Psoas muscle (tissue), 8 donors: ENCODE results near the gene XG. TPM values are rescaled to one million over a fixed set of nuclear protein-coding genes. Genes with fewer than 3 reads are reported as not detected.
"Not testable (repeated sequence)": the region's sequence is repeated elsewhere in the genome, so short reads cannot be mapped to it uniquely, and the experiment has no call there.

Experiments
- ATAC-seq, 4 donors: fragments of 200-7000 bp; cut with Tn5 transposase; one replicate each; pipeline ENCODE4 v1.9.1; 2020; ENCODE audit warnings: moderate library complexity in 3 of 4, mild to moderate bottlenecking in 2 of 4
- DNase-seq, 2 donors: peaks; one replicate each; pipeline ENCODE4 v3.0.0-alpha.2; 2020
- H3K27ac ChIP-seq: fragments of 200-600 bp; one replicate; pipeline ENCODE4 v1.8.0; 2022
- H3K27me3 ChIP-seq, 3 donors: fragments of 200-600 bp in 1 of 3; one replicate each; pipeline versions ENCODE4 v1.6.1 to v1.8.0; 2013 to 2022; ENCODE audit warnings: low read length in 2 of 3, mild to moderate bottlenecking in 2 of 3, moderate library complexity in 1 of 3; ENCODE audit not compliant: insufficient read depth in 3 of 3
- H3K36me3 ChIP-seq, 2 donors: fragments of 200-600 bp in 1 of 2; one replicate each; pipeline versions ENCODE4 v1.6.1 to v1.8.0; 2013 to 2022; ENCODE audit warnings: low read depth in 1 of 2, mild to moderate bottlenecking in 1 of 2, moderate library complexity in 1 of 2; ENCODE audit not compliant: insufficient read depth in 1 of 2
- H3K4me1 ChIP-seq: fragments of 200-600 bp; one replicate; pipeline ENCODE4 v1.8.0; 2022
- H3K4me3 ChIP-seq: fragments of 200-600 bp; one replicate; pipeline ENCODE4 v1.8.0; 2022; ENCODE audit warnings: mild to moderate bottlenecking
- H3K9me3 ChIP-seq: fragments of 200-600 bp; one replicate; pipeline ENCODE4 v1.8.0; 2022
- CTCF ChIP-seq: fragments of 200-600 bp; IDR thresholded peaks from one replicate; pipeline ENCODE4 v1.8.0; 2022; ENCODE audit warnings: antibody characterized with exemption
- WGBS, 3 donors: extraction: QIAGEN DNeasy Blood & Tissue Kit; methylation state at CpG; one replicate each; pipeline versions ENCODE4 v1.1.6 to v1.1.7; 2013; 5-methylcytosine and 5-hydroxymethylcytosine counted together
- intact Hi-C, 2 donors: fragments of 100-400 bp; cut with DNase I; formaldehyde crosslinking; loops; one replicate each; pipeline versions ENCODE4 v1.11.0 to v1.14.2; 2022
- polyA plus RNA-seq, 3 donors: library from polyadenylated mRNA; stranded (reverse); fragments of 200-250 nt; gene quantifications; one replicate each; pipeline ENCODE4 v1.2.3, GENCODE V29; 2013
- total RNA-seq, 4 donors: library from RNA; stranded (reverse); fragmentation: NEBNext Ultra II Directional in 2 of 4; extraction: Animal tissue kit (Norgen Biotek cat#: 25700) in 2 of 4; gene quantifications; one replicate each; pipeline versions ENCODE4 v1.2.1 to v1.2.4, GENCODE V29; 2021 to 2023
- donor health status: healthy with polysubstance abuse.
- donor health status: DM: no; HTN: no; CAD: no; lungs with moderate emphysema.
- donor health status: Bipolar disorder and iron deficiency.
- donor health status: healthy.
- donor health status: DM: yes; HTN: yes; CAD: no.
- donor health status: DM: no; HTN: no; CAD: no.
- donor health status: DM: no; HTN: no; CAD: no.
- donor health status: DM: yes; HTN: yes; CAD: no.

The XG gene
- total and polyA plus RNA-seq, 7 donors, result 0.29 to 3.5 (median 0.52) TPM

- peak; percentile 48 to 75 (median 55) for ATAC-seq
- H3K27me3 ChIP-seq, result peaks cover 0 to 4% (median 1%) of the 10 kb centered on the region in 3 donors
- H3K36me3 ChIP-seq, result no peaks in the 10 kb centered on the region
- H3K4me3 ChIP-seq, result no peak overlapping the region
- no peaks in the 10 kb centered on the region for H3K9me3 ChIP-seq
- no peak overlapping the region for H3K27ac ChIP-seq
- DNase-seq, result peak; percentile 65 to 67
- TF ChIP-seq CTCF, result no peak
- WGBS, 3 donors, result 43 to 45% (median 45%) methylated on average over 24 to 25 of the region's 25 CpGs
- no peaks in the 10 kb centered on the region for H3K4me1 ChIP-seq
- intact Hi-C loops, result no loop called here
Observed at GRCh38 chrX:2767631-2768455, 16.0 kb downstream of the XG start.

GRCh38 chrX:2769615-2770014 lies 17.8 kb downstream of the XG start:
- DNase-seq (no peak), ATAC-seq (no peak)
- TF ChIP-seq CTCF, result no peak
- H3K4me3 ChIP-seq, result no peak overlapping the region
- intact Hi-C loops, result no loop called here
- peaks cover 0 to 4% (median 1%) of the 10 kb centered on the region in 3 donors for H3K27me3 ChIP-seq
- no peak overlapping the region for H3K27ac ChIP-seq
- peaks cover under 1% of the 10 kb centered on the region for H3K9me3 ChIP-seq
- 85 to 100% (median 93%) methylated on average over 1 of the region's 1 CpG for WGBS, 3 donors
- no peaks in the 10 kb centered on the region for H3K36me3 ChIP-seq
- H3K4me1 ChIP-seq, result no peaks in the 10 kb centered on the region

GRCh38 chrX:2773166-2774055 lies 21.6 kb downstream of the XG start:
- H3K27ac ChIP-seq, H3K36me3 ChIP-seq, H3K9me3 ChIP-seq, intact Hi-C loops, H3K4me3 ChIP-seq, H3K4me1 ChIP-seq, DNase-seq, ATAC-seq: not testable (repeated sequence)
- WGBS, 3 donors, result 84 to 86% (median 86%) methylated on average over 7 to 8 of the region's 10 CpGs
- peaks cover 0 to 16% (median 0%) of the 10 kb centered on the region in 3 donors for H3K27me3 ChIP-seq

GRCh38 chrX:2774057-2774456 lies 22.2 kb downstream of the XG start:
- H3K4me3 ChIP-seq, result no peak overlapping the region
- no peaks in the 10 kb centered on the region for H3K36me3 ChIP-seq
- WGBS, 3 donors, result 70 to 87% (median 81%) methylated on average over 5 of the region's 5 CpGs
- ATAC-seq (no peak), DNase-seq (no peak)
- peaks cover 0 to 12% (median 0%) of the 10 kb centered on the region in 3 donors for H3K27me3 ChIP-seq
- no peak overlapping the region for H3K27ac ChIP-seq
- H3K9me3 ChIP-seq, result peaks cover 7% of the 10 kb centered on the region
- TF ChIP-seq CTCF, result no peak
- intact Hi-C loops, result no loop called here
- H3K4me1 ChIP-seq, result no peaks in the 10 kb centered on the region

- peaks cover 7% of the 10 kb centered on the region for H3K9me3 ChIP-seq
- 93 to 96% (median 94%) methylated on average over 3 of the region's 3 CpGs for WGBS, 3 donors
- peaks cover 0 to 12% (median 0%) of the 10 kb centered on the region in 3 donors for H3K27me3 ChIP-seq
- no peaks in the 10 kb centered on the region for H3K4me1 ChIP-seq
- TF ChIP-seq CTCF, result no peak
- no peaks in the 10 kb centered on the region for H3K36me3 ChIP-seq
- intact Hi-C loops, result no loop called here
- H3K4me3 ChIP-seq, result no peak overlapping the region
- no peak overlapping the region for H3K27ac ChIP-seq
- ATAC-seq (no peak), DNase-seq (no peak)
Observed at GRCh38 chrX:2774776-2775175, 22.9 kb downstream of the XG start.

GRCh38 chrX:2780472-2781225 lies 28.8 kb downstream of the XG start:
- DNase-seq, H3K9me3 ChIP-seq: not testable (repeated sequence)

More at GRCh38 chrX:2780472-2781225, 28.8 kb downstream of the XG start:
- H3K36me3 ChIP-seq, H3K4me3 ChIP-seq, intact Hi-C loops, H3K4me1 ChIP-seq, H3K27ac ChIP-seq, ATAC-seq: not testable (repeated sequence)
- WGBS, 3 donors, result 51 to 65% (median 58%) methylated on average over 12 of the region's 12 CpGs
- H3K27me3 ChIP-seq, result peaks cover 0 to 12% (median 0%) of the 10 kb centered on the region in 3 donors
